Colon (tissue), 2 donors: ENCODE measurements around the gene VAT1.

Experiments
- FAIRE-seq: peaks from 2 replicates; lab custom pipeline; 2012; peaks lifted over from hg19 to GRCh38; lab: Jason Lieb, UNC
- donor health status: control.
- donor health status: control.

VAT1 gene

GRCh38 chr17:42971589-42971988 lies 50.6 kb downstream of the VAT1 start:
- no peak for FAIRE-seq

GRCh38 chr17:42969001-42969581 lies 53.1 kb downstream of the VAT1 start:
- FAIRE-seq = no peak

GRCh38 chr17:42967925-42968324 lies 54.3 kb downstream of the VAT1 start:
- FAIRE-seq = no peak
